ENCODE data around the gene GDPD5. TPM values are rescaled to one million over a fixed set of nuclear protein-coding genes. Genes with fewer than 3 reads are reported as not detected.

Gene GDPD5
- total and polyA plus RNA-seq, 10 of the 15 experiments (the other 5 are each of a cell fraction or from before 2014, with no cell fraction given), result 0.10 to 30.0 (median 6.7) TPM

GRCh38 chr11:75553889-75554257, 28.1 kb upstream of the GDPD5 start:
- Histone ChIP-seq H3K36me3 (ENCODE audit: control insufficient read depth in 2 of 2, insufficient read depth in 2 of 2, low read length in 1 of 2) (no peaks in the 10 kb centered on the region), H3K4me3 (no peak overlapping the region), H3K9ac (ENCODE audit: control insufficient read depth, insufficient read depth, low read length) (no peak overlapping the region), H3K79me2 (ENCODE audit: control insufficient read depth, insufficient read depth, low read length) (no peaks in the 10 kb centered on the region), H3K27me3 (replicated peaks in 1 of 2; ENCODE audit: control insufficient read depth in 2 of 2, insufficient read depth in 2 of 2, low read length in 1 of 2) (no peaks in the 10 kb centered on the region), H2AFZ (ENCODE audit: control insufficient read depth, low read depth, low read length) (no peak overlapping the region), H3K4me2 (ENCODE audit: control insufficient read depth, insufficient read depth) (no peak overlapping the region), H3K9me3 (replicated peaks; ENCODE audit: control insufficient read depth, insufficient read depth, low read length) (no peaks in the 10 kb centered on the region), H4K20me1 (ENCODE audit: control insufficient read depth, insufficient read depth) (no peaks in the 10 kb centered on the region), H3K27ac (ENCODE audit: control insufficient read depth, insufficient read depth) (no peak overlapping the region), H3K4me1 (ENCODE audit: control insufficient read depth, insufficient read depth, low read length) (no peaks in the 10 kb centered on the region)
- ChIA-PET RAD21 (ENCODE audit: unreplicated experiment) (no interaction called here), POLR2A (no interaction called here), CTCF (interaction anchor here (0.7 to 1.9 kb wide), 5 partner anchors 15 to 253 kb away, joined by 3 to 4 read pairs (median 4); no protein-coding TSS in a partner anchor), SMC1A (ENCODE audit: uncharacterized antibody, unreplicated experiment) (interaction anchor here (0.6 to 0.9 kb wide), 3 partner anchors 13 to 97 kb away, joined by 3 to 4 read pairs (median 3); no protein-coding TSS in a partner anchor)
- no TSS peak for BruUV-seq (replicated peaks)
- 0% methylated on average over 1 of the region's 1 CpG for WGBS (ENCODE audit: insufficient coverage, insufficient replicate concordance, low lambda C conversion rate, missing lambda C conversion rate)
- FAIRE-seq (no peak), DNase-seq (ENCODE audit: low read depth, low spot score) (no peak), ATAC-seq (no peak)
- no peak for TF ChIP-seq ZNF592 (IDR thresholded peaks at IDR 0.05)
- TF ChIP-seq USF2 (IDR thresholded peaks at IDR 0.05; ENCODE audit: borderline replicate concordance, low read depth, low read length), result no peak
- no peak for TF ChIP-seq ATF2 (IDR thresholded peaks at IDR 0.05; ENCODE audit: low read length)
- no peak for TF ChIP-seq TCF7 (IDR thresholded peaks at IDR 0.05; ENCODE audit: borderline replicate concordance)
- no peak for TF ChIP-seq CBFB (IDR thresholded peaks at IDR 0.05; ENCODE audit: low read depth)
- TF ChIP-seq HDAC2 (IDR thresholded peaks at IDR 0.05), result no peak
- TF ChIP-seq CHD1 (IDR thresholded peaks at IDR 0.05; ENCODE audit: low read depth, low read length), result no peak
- TF ChIP-seq LARP7 (IDR thresholded peaks at IDR 0.05), result no peak
- TF ChIP-seq DPF2 (IDR thresholded peaks at IDR 0.05), result no peak
- in situ Hi-C loops (cut with MboI) (no loop called here), intact Hi-C loops (cut with micrococcal nuclease; ENCODE audit: unreplicated experiment) (no loop called here)
